Measurements from ENCODE around the gene CCDC27. TPM values are rescaled to one million over a fixed set of nuclear protein-coding genes. Genes with fewer than 3 reads are reported as not detected.

Gene CCDC27
- total RNA-seq, 2 experiments from 2014 or later = not detected

DNA sequence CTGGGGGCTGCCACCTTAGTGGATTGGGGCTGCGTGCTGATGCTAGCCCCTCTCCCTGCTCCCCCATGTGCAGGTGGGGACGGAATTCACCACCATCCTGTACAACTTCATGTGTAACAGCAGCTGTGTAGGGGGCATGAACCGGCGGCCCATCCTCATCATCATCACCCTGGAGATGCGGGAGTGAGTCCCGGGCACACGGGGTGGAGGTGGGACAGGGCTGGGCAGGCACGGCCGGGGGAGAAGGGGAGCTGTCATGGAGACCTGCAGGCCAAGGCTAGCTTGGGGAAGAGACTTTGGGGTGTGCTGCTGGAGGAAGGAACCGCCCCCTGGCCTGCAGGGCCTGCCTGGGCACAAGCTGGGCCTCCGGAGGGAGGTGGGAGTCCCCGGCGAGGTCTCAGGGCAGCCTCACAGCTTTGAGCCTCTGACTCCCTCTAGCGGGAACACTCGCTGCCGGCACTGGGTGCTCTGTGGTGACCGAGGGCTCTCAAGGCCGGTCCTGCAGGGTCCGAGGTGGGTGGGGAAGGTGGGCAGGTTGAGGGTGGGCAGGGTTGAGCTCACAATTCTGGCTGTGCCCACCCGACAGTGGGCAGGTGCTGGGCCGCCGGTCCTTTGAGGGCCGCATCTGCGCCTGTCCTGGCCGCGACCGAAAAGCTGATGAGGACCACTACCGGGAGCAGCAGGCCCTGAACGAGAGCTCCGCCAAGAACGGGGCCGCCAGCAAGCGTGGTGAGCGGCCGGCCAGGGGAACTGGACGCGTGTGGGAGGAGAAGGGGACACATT lies 25.0 kb upstream of the CCDC27 start:
- Mint-ChIP-seq H3K4me3 (no peak overlapping the region), H3K4me1 (no peaks in the 10 kb centered on the region), H3K27me3 (no peaks in the 10 kb centered on the region), H3K9me3 (no peaks in the 10 kb centered on the region), H3K27ac (no peak overlapping the region), H3K36me3 (ENCODE audit: low read depth) (no peaks in the 10 kb centered on the region)
- POLR2A ChIA-PET = no interaction called here
- CTCF ChIA-PET = interaction anchor here (0.7 kb wide), 1 partner anchor 566 kb away, joined by 3 read pairs; no protein-coding TSS in a partner anchor
- peak; percentile 17 for DNase-seq

DNA sequence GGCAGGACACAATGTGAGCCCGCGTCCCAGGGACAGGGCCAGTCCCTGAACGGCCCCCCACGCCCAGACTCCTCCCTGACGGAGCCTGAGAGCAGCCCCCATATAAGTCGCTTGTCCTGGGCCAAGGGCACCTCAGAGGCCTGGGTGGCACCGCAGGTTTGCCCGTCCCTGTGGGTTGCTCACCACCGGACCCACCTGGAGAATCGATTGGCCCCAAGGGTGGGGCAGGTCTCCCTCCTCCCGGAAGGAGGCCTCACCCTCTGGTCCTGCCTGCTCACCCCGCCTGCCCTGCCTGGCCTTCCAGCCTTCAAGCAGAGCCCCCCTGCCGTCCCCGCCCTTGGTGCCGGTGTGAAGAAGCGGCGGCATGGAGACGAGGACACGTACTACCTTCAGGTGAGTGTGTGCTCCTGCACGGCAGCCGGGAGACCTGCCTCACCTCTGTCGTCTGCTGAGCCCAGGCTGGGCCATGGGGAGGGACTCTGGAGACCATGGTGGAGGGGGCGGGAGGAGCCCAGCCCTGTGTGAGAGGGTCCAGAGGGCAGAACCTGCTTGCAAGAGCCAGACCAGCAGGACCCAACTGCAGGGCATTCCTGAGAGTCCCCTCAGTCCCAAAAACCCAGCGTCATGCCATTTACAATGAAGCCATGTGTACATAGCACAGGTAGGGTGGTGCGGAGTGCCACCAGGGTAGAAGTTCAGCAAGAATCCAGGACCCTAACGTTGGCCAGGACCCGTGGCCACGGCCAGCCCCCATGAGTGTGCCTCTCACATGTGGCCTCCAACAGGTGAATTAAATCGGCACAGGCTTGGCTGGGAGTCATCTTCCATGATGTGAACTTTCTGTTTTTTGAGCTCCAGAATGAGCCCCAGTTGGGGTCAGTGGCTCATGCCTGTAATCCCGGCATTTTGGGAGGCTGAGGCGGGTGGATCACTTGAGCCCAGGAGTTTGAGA lies 24.1 kb upstream of the CCDC27 start:
- Mint-ChIP-seq H3K36me3 (ENCODE audit: low read depth) (no peaks in the 10 kb centered on the region), H3K4me1 (no peaks in the 10 kb centered on the region), H3K27ac (no peak overlapping the region), H3K27me3 (no peaks in the 10 kb centered on the region), H3K9me3 (no peaks in the 10 kb centered on the region), H3K4me3 (no peak overlapping the region)
- POLR2A ChIA-PET = no interaction called here
- DNase-seq = no peak
- CTCF ChIA-PET = no interaction called here

- no peak overlapping the region for H3K27ac Mint-ChIP-seq
- CTCF ChIA-PET = no interaction called here
Measured at GRCh38 chr1:3729594-3730542, 22.4 kb upstream of the CCDC27 start.

DNA sequence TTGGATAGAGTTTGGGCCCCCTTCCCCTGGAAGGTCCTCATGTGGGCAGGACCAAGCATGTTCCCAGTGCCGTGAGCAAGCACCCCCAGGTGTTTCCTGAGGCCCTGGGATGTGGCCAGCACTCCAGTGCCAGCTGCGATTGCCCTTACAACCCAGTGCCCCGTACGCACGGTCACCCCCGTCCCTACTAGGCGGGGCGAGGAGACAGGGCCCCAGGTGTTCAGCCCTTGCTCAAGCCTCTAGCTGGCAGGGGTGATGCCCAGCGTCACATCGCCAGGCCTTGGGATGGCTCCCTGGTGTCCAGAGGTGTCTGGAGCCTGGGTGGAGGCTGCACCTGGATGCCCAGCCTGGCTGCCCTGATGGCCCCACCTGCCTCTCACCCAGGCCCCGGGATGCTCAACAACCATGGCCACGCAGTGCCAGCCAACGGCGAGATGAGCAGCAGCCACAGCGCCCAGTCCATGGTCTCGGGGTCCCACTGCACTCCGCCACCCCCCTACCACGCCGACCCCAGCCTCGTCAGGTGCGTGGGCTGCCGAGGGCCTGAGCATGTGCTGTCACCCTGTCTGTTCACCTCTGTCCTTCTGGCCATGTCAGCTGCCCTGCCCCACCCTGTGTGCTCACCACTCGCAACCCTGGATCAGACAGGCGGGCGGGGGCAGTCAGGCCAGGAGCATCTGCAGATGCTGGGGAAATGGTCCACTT lies 21.6 kb upstream of the CCDC27 start:
- Mint-ChIP-seq H3K9me3 (no peaks in the 10 kb centered on the region), H3K4me1 (peaks cover under 1% of the 10 kb centered on the region), H3K27ac (no peak overlapping the region), H3K4me3 (no peak overlapping the region), H3K27me3 (no peaks in the 10 kb centered on the region), H3K36me3 (ENCODE audit: low read depth) (no peaks in the 10 kb centered on the region)
- ChIA-PET CTCF (no interaction called here), POLR2A (no interaction called here)
- DNase-seq = no peak

More at GRCh38 chr1:3729594-3730542, 22.4 kb upstream of the CCDC27 start:
- Mint-ChIP-seq H3K4me1 (no peaks in the 10 kb centered on the region), H3K27me3 (no peaks in the 10 kb centered on the region), H3K4me3 (no peak overlapping the region), H3K36me3 (ENCODE audit: low read depth) (no peaks in the 10 kb centered on the region), H3K9me3 (no peaks in the 10 kb centered on the region)
- DNase-seq = no peak
- POLR2A ChIA-PET = no interaction called here

DNA sequence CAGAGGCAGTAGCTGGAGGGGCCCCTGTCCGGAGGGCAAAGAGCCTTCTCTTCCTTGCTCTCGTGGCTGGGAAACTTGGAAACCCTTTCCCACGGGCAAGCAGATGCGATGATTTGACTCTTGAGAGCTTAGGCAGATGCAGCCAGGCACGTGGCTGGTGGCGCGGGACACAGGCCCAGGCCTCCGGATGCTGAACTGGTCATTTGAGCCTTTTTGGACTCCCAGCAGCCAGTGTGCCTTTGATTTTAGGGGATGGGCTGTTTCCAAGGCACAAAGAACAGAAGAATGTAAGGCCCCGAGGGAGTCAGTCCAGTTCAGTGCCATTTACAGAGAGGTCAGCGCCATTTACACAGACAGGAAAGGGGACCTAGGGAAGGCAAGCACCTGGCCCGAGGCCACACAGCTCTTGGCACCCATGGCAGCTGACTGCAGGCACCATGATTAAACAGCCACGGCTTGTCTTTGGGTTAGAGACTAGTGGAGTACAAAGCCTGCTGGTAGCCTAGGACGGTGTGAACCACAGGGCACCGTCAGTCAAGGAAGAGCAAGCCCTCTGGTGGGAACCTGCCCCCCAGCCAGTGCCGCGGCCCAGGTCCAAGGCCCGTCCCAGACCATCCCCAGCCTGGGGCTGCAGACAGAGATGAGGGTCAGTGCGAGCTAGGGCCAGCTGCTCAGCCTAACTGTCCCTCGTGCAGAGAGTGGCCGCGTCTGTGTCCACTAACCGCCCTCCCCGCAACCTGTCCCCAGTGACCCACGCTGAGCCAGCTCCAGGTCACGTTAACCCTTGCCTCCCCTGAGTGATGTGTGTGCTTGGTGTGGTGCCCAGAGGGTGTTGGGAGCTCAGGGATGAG lies 20.4 kb upstream of the CCDC27 start:
- peaks cover 6% of the 10 kb centered on the region for H3K4me1 Mint-ChIP-seq
- POLR2A ChIA-PET = no interaction called here
- no peak overlapping the region for H3K27ac Mint-ChIP-seq
- no peaks in the 10 kb centered on the region for H3K9me3 Mint-ChIP-seq
- no peak overlapping the region for H3K4me3 Mint-ChIP-seq
- H3K27me3 Mint-ChIP-seq = no peaks in the 10 kb centered on the region
- no peaks in the 10 kb centered on the region for H3K36me3 Mint-ChIP-seq (ENCODE audit: low read depth)
- no peak for DNase-seq
- CTCF ChIA-PET = interaction anchor here (1.0 kb wide), 1 partner anchor 279 kb away, joined by 3 read pairs; no protein-coding TSS in a partner anchor

GRCh38 chr1:3732434-3733093 lies 19.7 kb upstream of the CCDC27 start:
- CTCF ChIA-PET = interaction anchor here (1.0 kb wide), 1 partner anchor 280 kb away, joined by 3 read pairs; no protein-coding TSS in a partner anchor
- Mint-ChIP-seq H3K4me3 (no peak overlapping the region), H3K4me1 (peaks cover 6% of the 10 kb centered on the region)

DNA sequence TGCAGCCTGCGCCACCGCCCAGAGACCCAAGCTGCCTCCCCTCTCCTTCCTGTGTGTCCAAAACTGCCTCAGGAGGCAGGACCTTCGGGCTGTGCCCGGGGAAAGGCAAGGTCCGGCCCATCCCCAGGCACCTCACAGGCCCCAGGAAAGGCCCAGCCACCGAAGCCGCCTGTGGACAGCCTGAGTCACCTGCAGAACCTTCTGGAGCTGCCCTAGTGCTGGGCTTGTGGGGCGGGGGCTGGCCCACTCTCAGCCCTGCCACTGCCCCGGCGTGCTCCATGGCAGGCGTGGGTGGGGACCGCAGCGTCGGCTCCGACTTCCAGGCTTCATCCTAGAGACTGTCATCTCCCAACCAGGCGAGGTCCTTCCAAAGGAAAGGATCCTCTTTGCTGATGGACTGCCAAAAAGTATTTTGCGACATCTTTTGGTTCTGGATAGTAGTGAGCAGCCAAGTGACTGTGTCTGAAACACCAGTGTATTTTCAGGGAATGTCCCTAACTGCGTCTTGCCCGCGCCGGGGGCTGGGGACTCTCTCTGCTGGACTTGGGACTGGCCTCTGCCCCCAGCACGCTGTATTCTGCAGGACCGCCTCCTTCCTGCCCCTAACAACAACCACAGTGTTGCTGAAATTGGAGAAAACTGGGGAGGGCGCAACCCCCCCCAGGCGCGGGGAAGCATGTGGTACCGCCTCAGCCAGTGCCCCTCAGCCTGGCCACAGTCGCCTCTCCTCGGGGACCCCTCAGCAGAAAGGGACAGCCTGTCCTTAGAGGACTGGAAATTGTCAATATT lies 19.0 kb upstream of the CCDC27 start:
- H3K36me3 Mint-ChIP-seq (ENCODE audit: low read depth) = no peaks in the 10 kb centered on the region
- H3K9me3 Mint-ChIP-seq = no peaks in the 10 kb centered on the region
- H3K27me3 Mint-ChIP-seq = no peaks in the 10 kb centered on the region
- peaks cover 6% of the 10 kb centered on the region for H3K4me1 Mint-ChIP-seq
- POLR2A ChIA-PET = no interaction called here
- CTCF ChIA-PET = no interaction called here
- DNase-seq = no peak
- H3K27ac Mint-ChIP-seq = no peak overlapping the region
- H3K4me3 Mint-ChIP-seq = no peak overlapping the region

More at GRCh38 chr1:3732434-3733093, 19.7 kb upstream of the CCDC27 start:
- Mint-ChIP-seq H3K36me3 (ENCODE audit: low read depth) (no peaks in the 10 kb centered on the region), H3K9me3 (no peaks in the 10 kb centered on the region), H3K27ac (no peak overlapping the region), H3K27me3 (no peaks in the 10 kb centered on the region)
- no peak for DNase-seq
- POLR2A ChIA-PET = no interaction called here

DNA sequence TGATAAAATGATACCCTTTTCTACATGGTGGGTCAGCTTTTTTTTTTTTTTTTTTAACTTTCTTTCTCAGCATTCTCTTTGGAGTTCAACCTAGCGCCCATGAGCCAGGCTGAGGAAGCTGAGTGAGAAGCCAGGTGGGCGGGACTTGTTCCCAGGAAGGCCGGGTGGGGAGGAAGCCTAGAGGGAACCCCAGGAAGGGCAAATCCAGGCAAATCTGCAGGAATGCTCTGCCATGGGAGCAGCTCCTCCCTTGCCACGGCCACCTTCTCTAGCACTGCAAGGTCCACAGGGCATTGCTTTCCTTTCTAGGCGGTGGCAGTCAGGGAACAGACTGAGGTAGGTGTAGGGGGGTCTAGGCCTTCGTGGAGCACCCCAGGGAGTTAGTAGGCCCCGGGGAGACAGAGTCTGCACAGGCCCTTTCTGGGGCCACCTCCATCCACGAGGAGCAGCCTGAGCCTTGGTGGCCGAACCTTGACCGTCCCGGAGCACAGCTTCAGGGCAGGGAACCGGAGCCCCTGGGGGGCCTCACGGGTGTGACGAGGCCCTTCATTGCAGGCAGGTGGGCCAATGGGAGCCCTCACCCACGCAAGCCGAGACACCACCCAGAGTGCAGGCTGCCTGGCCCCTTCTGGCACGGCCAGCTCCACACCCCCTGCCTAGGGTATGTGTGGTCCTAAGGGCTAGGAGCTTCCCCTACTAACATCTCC lies 18.2 kb upstream of the CCDC27 start:
- peaks cover 6% of the 10 kb centered on the region for H3K4me1 Mint-ChIP-seq
- no peaks in the 10 kb centered on the region for H3K27me3 Mint-ChIP-seq
- DNase-seq = no peak
- ChIA-PET CTCF (interaction anchor here (1.1 kb wide), 1 partner anchor 845 kb away, joined by 3 read pairs; no protein-coding TSS in a partner anchor), POLR2A (no interaction called here)
- no peak overlapping the region for H3K27ac Mint-ChIP-seq
- no peaks in the 10 kb centered on the region for H3K36me3 Mint-ChIP-seq (ENCODE audit: low read depth)
- no peak overlapping the region for H3K4me3 Mint-ChIP-seq
- H3K9me3 Mint-ChIP-seq = no peaks in the 10 kb centered on the region

DNA sequence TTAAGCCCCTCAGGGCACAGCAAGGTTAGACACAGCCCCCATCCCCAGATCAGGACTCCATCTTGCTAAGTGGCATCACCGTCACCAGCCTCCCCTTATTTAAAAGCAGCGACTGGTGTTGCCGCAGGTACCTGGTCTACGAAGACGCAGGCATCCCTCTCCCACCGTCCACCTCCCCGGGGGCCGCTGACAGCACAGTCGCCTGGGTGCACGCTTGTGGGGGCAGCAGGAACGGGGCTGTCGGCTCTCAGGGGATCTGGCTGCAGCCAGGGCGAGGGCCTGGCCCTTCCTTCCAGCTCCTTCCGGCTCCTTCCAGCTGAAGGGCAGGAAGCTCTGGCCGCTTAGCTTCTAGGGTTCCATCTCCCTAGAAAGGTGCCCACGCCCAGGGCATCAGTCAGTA lies 17.6 kb upstream of the CCDC27 start:
- H3K9me3 Mint-ChIP-seq = no peaks in the 10 kb centered on the region
- CTCF ChIA-PET = interaction anchor here (1.1 kb wide), 1 partner anchor 845 kb away, joined by 3 read pairs; no protein-coding TSS in a partner anchor
- H3K27ac Mint-ChIP-seq = no peak overlapping the region
- POLR2A ChIA-PET = no interaction called here
- no peaks in the 10 kb centered on the region for H3K36me3 Mint-ChIP-seq (ENCODE audit: low read depth)
- H3K4me3 Mint-ChIP-seq = no peak overlapping the region
- no peak for DNase-seq
- no peaks in the 10 kb centered on the region for H3K27me3 Mint-ChIP-seq
- H3K4me1 Mint-ChIP-seq = peaks cover 6% of the 10 kb centered on the region

- no peaks in the 10 kb centered on the region for H3K27me3 Mint-ChIP-seq
- H3K4me3 Mint-ChIP-seq = no peak overlapping the region
- H3K36me3 Mint-ChIP-seq (ENCODE audit: low read depth) = no peaks in the 10 kb centered on the region
- H3K27ac Mint-ChIP-seq = no peak overlapping the region
- no peak for DNase-seq
- CTCF ChIA-PET = no interaction called here
- H3K4me1 Mint-ChIP-seq = peaks cover 6% of the 10 kb centered on the region
- no peaks in the 10 kb centered on the region for H3K9me3 Mint-ChIP-seq
- POLR2A ChIA-PET = no interaction called here
Measured at GRCh38 chr1:3735027-3735681, 17.1 kb upstream of the CCDC27 start.

All from activated CD4-positive, alpha-beta T cell treated with anti-CD3 and anti-CD28 coated beads, Interleukin-2, amount 10 ng/mL, durations not matched to agents 7 days and 5 days (primary cell).